H9 (cell line): ENCODE data around the gene ALDH1A2. TPM values are rescaled to one million over a fixed set of nuclear protein-coding genes. Genes with fewer than 3 reads are reported as not detected.

Source experiments
- DNase-seq: peaks from one replicate; pipeline ENCODE4 v3.0.0-alpha.2; 2017
- H2AFZ ChIP-seq: one replicate; pipeline ENCODE4 v1.6.1; 2013; ENCODE audit warnings: mild to moderate bottlenecking, low read length, control low read depth, moderate library complexity
- H2AK5ac ChIP-seq: 2 replicates; pipeline ENCODE4 v1.6.1; 2013; ENCODE audit warnings: low read length, control low read depth, mixed read lengths; ENCODE audit not compliant: insufficient read length
- H2BK120ac ChIP-seq: one replicate; pipeline ENCODE4 v1.6.1; 2013; ENCODE audit warnings: low read depth, mild to moderate bottlenecking, low read length, control low read depth, inconsistent platforms; ENCODE audit not compliant: poor library complexity, severe bottlenecking
- H2BK12ac ChIP-seq: 2 replicates; pipeline ENCODE4 v1.6.1; 2013; ENCODE audit warnings: low read length, control low read depth, mixed read lengths, low read depth; ENCODE audit not compliant: insufficient read length
- H2BK15ac ChIP-seq: 2 replicates; pipeline ENCODE4 v1.6.1; 2013; ENCODE audit warnings: low read depth, low read length, control low read depth
- H2BK20ac ChIP-seq: one replicate; pipeline ENCODE4 v1.6.1; 2013; ENCODE audit warnings: low read depth, mild to moderate bottlenecking, low read length, control low read depth, inconsistent platforms; ENCODE audit not compliant: poor library complexity, severe bottlenecking
- H2BK5ac ChIP-seq: 2 replicates; pipeline ENCODE4 v1.6.1; 2013; ENCODE audit warnings: low read length, control low read depth, mixed read lengths; ENCODE audit not compliant: insufficient read length
- H3K14ac ChIP-seq: 2 replicates; pipeline ENCODE4 v1.6.1; 2013; ENCODE audit warnings: low read length, control low read depth; ENCODE audit not compliant: insufficient read depth
- H3K18ac ChIP-seq: 2 replicates; pipeline ENCODE4 v1.6.1; 2013; ENCODE audit warnings: low read depth, mild to moderate bottlenecking, mixed read lengths, low read length, control low read depth; ENCODE audit not compliant: insufficient read length
- H3K23ac ChIP-seq: 2 replicates; pipeline ENCODE4 v1.6.1; 2013; ENCODE audit warnings: low read length, control low read depth, mixed read lengths, low read depth; ENCODE audit not compliant: insufficient read length
- H3K23me2 ChIP-seq: 2 replicates; pipeline ENCODE4 v1.6.1; 2013; ENCODE audit warnings: low read depth, mild to moderate bottlenecking, mixed read lengths, low read length, control low read depth; ENCODE audit not compliant: insufficient read length, poor library complexity, severe bottlenecking
- H3K27ac ChIP-seq: 2 replicates; pipeline ENCODE4 v1.5.1; 2013; ENCODE audit warnings: low read length, control low read depth, mixed read lengths, low read depth; ENCODE audit not compliant: insufficient read length
- H3K27me3 ChIP-seq: 2 replicates; pipeline ENCODE4 v1.6.1; 2013; ENCODE audit warnings: low read length, control low read depth, inconsistent platforms; ENCODE audit not compliant: insufficient read depth
- H3K4ac ChIP-seq: 2 replicates; pipeline ENCODE4 v1.6.1; 2013; ENCODE audit warnings: low read depth, mild to moderate bottlenecking, control low read depth, inconsistent platforms, low read length, moderate library complexity
- H3K4me1 ChIP-seq: 2 replicates; pipeline ENCODE4 v1.6.1; 2013; ENCODE audit warnings: low read length, control low read depth, inconsistent platforms; ENCODE audit not compliant: insufficient read depth
- H3K4me2 ChIP-seq: 2 replicates; pipeline ENCODE4 v1.6.1; 2013; ENCODE audit warnings: low read length, control low read depth, mixed read lengths; ENCODE audit not compliant: insufficient read length, insufficient read depth
- H3K56ac ChIP-seq: 2 replicates; pipeline ENCODE4 v1.6.1; 2013; ENCODE audit warnings: low read depth, mild to moderate bottlenecking, mixed read lengths, low read length, control low read depth; ENCODE audit not compliant: insufficient read length
- H3K79me1 ChIP-seq: 2 replicates; pipeline ENCODE4 v1.6.1; 2013; ENCODE audit warnings: low read depth, mild to moderate bottlenecking, moderate library complexity, low read length, control low read depth, inconsistent platforms; ENCODE audit not compliant: insufficient read depth, poor library complexity, severe bottlenecking
- H3K79me2 ChIP-seq: 2 replicates; pipeline ENCODE4 v1.6.1; 2013; ENCODE audit warnings: low read length, control low read depth, inconsistent platforms; ENCODE audit not compliant: insufficient read depth
- H3K9ac ChIP-seq: 2 replicates; pipeline ENCODE4 v1.6.1; 2013; ENCODE audit warnings: low read length, control low read depth, mixed read lengths; ENCODE audit not compliant: insufficient read length; ENCODE audit errors: extremely low read depth
- H3K9me3 ChIP-seq: one replicate; pipeline ENCODE4 v1.6.1; 2013; ENCODE audit warnings: low read depth, low read length, inconsistent platforms; ENCODE audit not compliant: control insufficient read depth
- H3T11ph ChIP-seq: one replicate; pipeline ENCODE4 v1.6.1; 2013; ENCODE audit warnings: mild to moderate bottlenecking, low read length, control low read depth, inconsistent platforms
- H4K20me1 ChIP-seq: one replicate; pipeline ENCODE4 v1.6.1; 2013; ENCODE audit not compliant: control insufficient read depth, insufficient read length, insufficient read depth
- H4K5ac ChIP-seq: 2 replicates; pipeline ENCODE4 v1.6.1; 2013; ENCODE audit warnings: low read depth, mild to moderate bottlenecking, mixed read lengths, low read length, control low read depth; ENCODE audit not compliant: insufficient read length
- H4K8ac ChIP-seq: replicated peaks from 2 replicates; pipeline ENCODE4 v1.6.1; 2013; ENCODE audit warnings: low read length, control low read depth, mixed read lengths, low read depth; ENCODE audit not compliant: insufficient read length
- H4K91ac ChIP-seq: 2 replicates; pipeline ENCODE4 v1.6.1; 2013; ENCODE audit warnings: low read depth, mild to moderate bottlenecking, moderate library complexity, mixed read lengths, low read length, control low read depth; ENCODE audit not compliant: insufficient read length
- H3K27ac Mint-ChIP-seq, 3 experiments: 2 replicates in 2 of 3; 3 replicates in 1 of 3; pipeline ENCODE4 v1.8.0; 2020 to 2021; ENCODE audit warnings: mixed read lengths in 3 of 3, mild to moderate bottlenecking in 1 of 3, moderate library complexity in 1 of 3
- H3K27me3 Mint-ChIP-seq: 2 replicates; pipeline ENCODE4 v1.8.0; 2021; ENCODE audit warnings: low read depth, mild to moderate bottlenecking, moderate library complexity, mixed read lengths
- H3K36me3 Mint-ChIP-seq, 3 experiments: 2 replicates in 2 of 3; 3 replicates in 1 of 3; pipeline ENCODE4 v1.8.0; 2020 to 2021; ENCODE audit warnings: low read depth in 3 of 3, mixed read lengths in 3 of 3; ENCODE audit not compliant: insufficient read depth in 1 of 3
- H3K4me1 Mint-ChIP-seq, 2 experiments: 2 replicates each; pipeline ENCODE4 v1.8.0; 2020; ENCODE audit warnings: mixed read lengths in 2 of 2
- H3K4me3 Mint-ChIP-seq, 2 experiments: 2 replicates in 1 of 2; 3 replicates in 1 of 2; pipeline ENCODE4 v1.8.0; 2020 to 2021; ENCODE audit warnings: mild to moderate bottlenecking in 2 of 2, mixed read lengths in 2 of 2, moderate library complexity in 1 of 2
- H3K9me3 Mint-ChIP-seq, 2 experiments: 2 replicates in 1 of 2; 3 replicates in 1 of 2; pipeline ENCODE4 v1.8.0; 2020; ENCODE audit warnings: mild to moderate bottlenecking in 2 of 2, mixed read lengths in 2 of 2, moderate library complexity in 1 of 2
- WGBS: extraction: QIAGEN DNeasy Blood & Tissue Kit; methylation state at CpG from one replicate; pipeline ENCODE4 v1.1.7; 2013; ENCODE audit warnings: missing lambda C conversion rate, low lambda C conversion rate, mixed read lengths; ENCODE audit not compliant: insufficient read length; ENCODE audit errors: extremely low coverage; 5-methylcytosine and 5-hydroxymethylcytosine counted together
- total RNA-seq: library from RNA; stranded (reverse); gene quantifications from 2 replicates; pipeline ENCODE4 v1.2.1, GENCODE V29; 2021
- TF ChIP-seq, protein P1 (sequence below): fragments of 200-600 bp; sonication (generic); conservative IDR thresholded peaks from 3 replicates; pipeline ENCODE4 v1.8.0; 2021; ENCODE audit warnings: antibody characterized with exemption, mild to moderate bottlenecking

The ALDH1A2 gene
- total RNA-seq, 1 experiment from 2014 or later: 0.72 TPM

DNA sequence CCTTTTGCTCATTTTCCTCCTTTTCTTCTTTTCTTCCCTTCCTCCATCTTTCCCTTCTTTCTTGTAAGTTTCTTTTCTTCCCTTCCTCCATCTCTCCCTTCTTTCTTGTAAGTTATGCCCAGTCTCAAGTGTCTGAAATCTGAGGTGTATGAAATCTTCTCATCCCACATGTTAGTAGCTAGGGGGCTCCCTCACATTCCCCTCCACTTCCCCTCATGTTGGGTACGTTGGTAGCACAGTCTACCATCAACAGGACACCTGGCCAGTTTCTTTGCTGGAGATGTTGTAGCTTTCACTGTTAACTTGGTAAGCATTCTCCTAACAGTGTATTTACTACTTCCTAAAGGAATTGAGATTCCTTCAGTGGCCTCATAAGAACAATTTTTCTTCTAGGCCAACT, 133.9 kb downstream of the ALDH1A2 start:
- H3K9me3 Mint-ChIP-seq: no peaks in the 10 kb centered on the region
- Histone ChIP-seq H2BK12ac (no peak overlapping the region), H4K5ac (no peak overlapping the region), H2AFZ (no peak overlapping the region), H3K79me1 (no peaks in the 10 kb centered on the region), H3K4me2 (no peak overlapping the region), H3K27me3 (no peaks in the 10 kb centered on the region), H3K9ac (no peak overlapping the region), H3K4me1 (peaks cover 4% of the 10 kb centered on the region; the same call in 1 of the 2 replicates), H3K23ac (no peak overlapping the region), H3K79me2 (no peaks in the 10 kb centered on the region), H3K18ac (no peak overlapping the region), H4K91ac (no peak overlapping the region), H3K14ac (no peak overlapping the region), H3K9me3 (no peaks in the 10 kb centered on the region), H3K4ac (no peak overlapping the region), H4K20me1 (no peaks in the 10 kb centered on the region), H3T11ph (no peak overlapping the region), H2BK20ac (no peak overlapping the region), H2BK120ac (no peak overlapping the region), H2BK15ac (no peak overlapping the region), H4K8ac (no peak overlapping the region), H2AK5ac (no peak overlapping the region), H3K56ac (no peak overlapping the region), H3K23me2 (no peaks in the 10 kb centered on the region), H3K27ac (no peak overlapping the region), H2BK5ac (no peak overlapping the region)
- peaks cover 7 to 11% of the 10 kb centered on the region in 2 experiments for H3K4me1 Mint-ChIP-seq
- H3K27me3 Mint-ChIP-seq: no peaks in the 10 kb centered on the region; the same call in 1 of the 2 replicates
- TF ChIP-seq, protein P1, sequence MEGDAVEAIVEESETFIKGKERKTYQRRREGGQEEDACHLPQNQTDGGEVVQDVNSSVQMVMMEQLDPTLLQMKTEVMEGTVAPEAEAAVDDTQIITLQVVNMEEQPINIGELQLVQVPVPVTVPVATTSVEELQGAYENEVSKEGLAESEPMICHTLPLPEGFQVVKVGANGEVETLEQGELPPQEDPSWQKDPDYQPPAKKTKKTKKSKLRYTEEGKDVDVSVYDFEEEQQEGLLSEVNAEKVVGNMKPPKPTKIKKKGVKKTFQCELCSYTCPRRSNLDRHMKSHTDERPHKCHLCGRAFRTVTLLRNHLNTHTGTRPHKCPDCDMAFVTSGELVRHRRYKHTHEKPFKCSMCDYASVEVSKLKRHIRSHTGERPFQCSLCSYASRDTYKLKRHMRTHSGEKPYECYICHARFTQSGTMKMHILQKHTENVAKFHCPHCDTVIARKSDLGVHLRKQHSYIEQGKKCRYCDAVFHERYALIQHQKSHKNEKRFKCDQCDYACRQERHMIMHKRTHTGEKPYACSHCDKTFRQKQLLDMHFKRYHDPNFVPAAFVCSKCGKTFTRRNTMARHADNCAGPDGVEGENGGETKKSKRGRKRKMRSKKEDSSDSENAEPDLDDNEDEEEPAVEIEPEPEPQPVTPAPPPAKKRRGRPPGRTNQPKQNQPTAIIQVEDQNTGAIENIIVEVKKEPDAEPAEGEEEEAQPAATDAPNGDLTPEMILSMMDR: no peak
- no CpG with 5 or more reads among the region's 1 CpG for WGBS
- no peak for DNase-seq
- H3K36me3 Mint-ChIP-seq: no peaks in the 10 kb centered on the region
- H3K27ac Mint-ChIP-seq: no peak overlapping the region; a peak in 1 of 7 replicates
- no peak overlapping the region for H3K4me3 Mint-ChIP-seq
